ENCODE data around the gene TSPAN1. TPM values are rescaled to one million over a fixed set of nuclear protein-coding genes. Genes with fewer than 3 reads are reported as not detected.

Gene TSPAN1
- total and polyA plus RNA-seq, 2 experiments from 2014 or later: 32.1 to 69.5 TPM

DNA sequence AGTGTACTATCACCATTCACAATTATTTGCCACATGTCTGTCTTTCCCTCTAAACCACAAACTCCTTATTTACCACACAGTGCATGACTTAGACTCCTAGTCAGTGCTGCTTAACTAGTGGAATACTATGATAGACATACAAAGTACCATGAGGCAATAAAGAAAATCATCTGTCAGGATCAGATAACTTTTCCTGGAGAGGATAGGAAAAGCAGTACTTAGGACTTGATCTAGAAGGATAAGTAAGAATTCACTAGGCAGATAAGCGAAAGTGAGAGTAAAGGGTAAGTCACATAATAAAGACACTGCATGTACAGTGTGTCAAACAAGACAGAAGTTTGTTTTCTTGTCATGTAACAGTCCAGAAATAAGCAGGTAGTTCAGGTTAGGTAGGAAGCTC is 21.2 kb upstream of the TSPAN1 start:
- H3K4me1 ChIP-seq (ENCODE audit: insufficient read depth): no peaks in the 10 kb centered on the region
- no peak overlapping the region for H3K27ac ChIP-seq
- DNase-seq (ENCODE audit: low spot score): no peak
- WGBS (ENCODE audit: low lambda C conversion rate, missing lambda C conversion rate): 93% methylated on average over 1 of the region's 1 CpG
- H3K9me3 ChIP-seq (ENCODE audit: low read depth): no peaks in the 10 kb centered on the region
- H4K20me1 ChIP-seq (ENCODE audit: insufficient read depth, poor library complexity, severe bottlenecking): no peaks in the 10 kb centered on the region
- H3K4me2 ChIP-seq: no peak overlapping the region
- H3K36me3 ChIP-seq (replicated peaks; ENCODE audit: insufficient read depth, low read depth): no peaks in the 10 kb centered on the region
- no peaks in the 10 kb centered on the region for H3K9me2 ChIP-seq (replicated peaks; ENCODE audit: insufficient read depth)
- no peaks in the 10 kb centered on the region for H3K27me3 ChIP-seq
- H3K4me3 ChIP-seq: no peak overlapping the region
- no peak for TF ChIP-seq EZH2phosphoT487 (IDR thresholded peaks at IDR 0.05; ENCODE audit: low read depth, severe bottlenecking, unreplicated experiment)
- TF ChIP-seq, protein P1, sequence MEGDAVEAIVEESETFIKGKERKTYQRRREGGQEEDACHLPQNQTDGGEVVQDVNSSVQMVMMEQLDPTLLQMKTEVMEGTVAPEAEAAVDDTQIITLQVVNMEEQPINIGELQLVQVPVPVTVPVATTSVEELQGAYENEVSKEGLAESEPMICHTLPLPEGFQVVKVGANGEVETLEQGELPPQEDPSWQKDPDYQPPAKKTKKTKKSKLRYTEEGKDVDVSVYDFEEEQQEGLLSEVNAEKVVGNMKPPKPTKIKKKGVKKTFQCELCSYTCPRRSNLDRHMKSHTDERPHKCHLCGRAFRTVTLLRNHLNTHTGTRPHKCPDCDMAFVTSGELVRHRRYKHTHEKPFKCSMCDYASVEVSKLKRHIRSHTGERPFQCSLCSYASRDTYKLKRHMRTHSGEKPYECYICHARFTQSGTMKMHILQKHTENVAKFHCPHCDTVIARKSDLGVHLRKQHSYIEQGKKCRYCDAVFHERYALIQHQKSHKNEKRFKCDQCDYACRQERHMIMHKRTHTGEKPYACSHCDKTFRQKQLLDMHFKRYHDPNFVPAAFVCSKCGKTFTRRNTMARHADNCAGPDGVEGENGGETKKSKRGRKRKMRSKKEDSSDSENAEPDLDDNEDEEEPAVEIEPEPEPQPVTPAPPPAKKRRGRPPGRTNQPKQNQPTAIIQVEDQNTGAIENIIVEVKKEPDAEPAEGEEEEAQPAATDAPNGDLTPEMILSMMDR (IDR thresholded peaks at IDR 0.05; ENCODE audit: poor library complexity): no peak
- TF ChIP-seq EZH2 (IDR thresholded peaks at IDR 0.05; ENCODE audit: borderline replicate concordance): no peak
- no peaks in the 10 kb centered on the region for H3K79me2 ChIP-seq
- H2AFZ ChIP-seq: no peak overlapping the region

GRCh38 chr1:46157916-46158311 is 17.0 kb upstream of the TSPAN1 start:
- Histone ChIP-seq H3K27ac (no peak overlapping the region), H3K79me2 (no peaks in the 10 kb centered on the region), H3K9me3 (ENCODE audit: low read depth) (no peaks in the 10 kb centered on the region), H4K20me1 (ENCODE audit: insufficient read depth, poor library complexity, severe bottlenecking) (no peaks in the 10 kb centered on the region), H2AFZ (no peak overlapping the region), H3K9me2 (replicated peaks; ENCODE audit: insufficient read depth) (no peaks in the 10 kb centered on the region), H3K4me2 (no peak overlapping the region), H3K36me3 (replicated peaks; ENCODE audit: insufficient read depth, low read depth) (no peaks in the 10 kb centered on the region), H3K27me3 (no peaks in the 10 kb centered on the region), H3K4me3 (no peak overlapping the region), H3K4me1 (ENCODE audit: insufficient read depth) (no peaks in the 10 kb centered on the region)
- WGBS (ENCODE audit: low lambda C conversion rate, missing lambda C conversion rate): 81% methylated on average over 1 of the region's 1 CpG
- TF ChIP-seq EZH2phosphoT487 (IDR thresholded peaks at IDR 0.05; ENCODE audit: low read depth, severe bottlenecking, unreplicated experiment) (no peak), EZH2 (IDR thresholded peaks at IDR 0.05; ENCODE audit: borderline replicate concordance) (no peak)
- TF ChIP-seq, protein P1 (IDR thresholded peaks at IDR 0.05; ENCODE audit: poor library complexity): no peak
- DNase-seq (ENCODE audit: low spot score): no peak

- H3K4me3 ChIP-seq: no peak overlapping the region
- no peaks in the 10 kb centered on the region for H3K9me2 ChIP-seq (replicated peaks; ENCODE audit: insufficient read depth)
- no peaks in the 10 kb centered on the region for H3K9me3 ChIP-seq (ENCODE audit: low read depth)
- no peaks in the 10 kb centered on the region for H3K4me1 ChIP-seq (ENCODE audit: insufficient read depth)
- TF ChIP-seq, protein P1 (IDR thresholded peaks at IDR 0.05; ENCODE audit: poor library complexity): no peak
- TF ChIP-seq EZH2phosphoT487 (IDR thresholded peaks at IDR 0.05; ENCODE audit: low read depth, severe bottlenecking, unreplicated experiment) (no peak), EZH2 (IDR thresholded peaks at IDR 0.05; ENCODE audit: borderline replicate concordance) (no peak)
- 83% methylated on average over 13 of the region's 13 CpGs for whole genome bisulfite sequencing (ENCODE audit: low lambda C conversion rate, missing lambda C conversion rate)
- no peak overlapping the region for H3K27ac ChIP-seq
- DNase-seq (ENCODE audit: low spot score): no peak
- no peaks in the 10 kb centered on the region for H3K27me3 ChIP-seq
- H3K79me2 ChIP-seq: no peaks in the 10 kb centered on the region
- no peak overlapping the region for H3K4me2 ChIP-seq
- no peak overlapping the region for H2AFZ ChIP-seq
- H3K36me3 ChIP-seq (replicated peaks; ENCODE audit: insufficient read depth, low read depth): no peaks in the 10 kb centered on the region
- H4K20me1 ChIP-seq (ENCODE audit: insufficient read depth, poor library complexity, severe bottlenecking): no peaks in the 10 kb centered on the region
These were observed 16.3 kb upstream of the TSPAN1 start for GRCh38 chr1:46158312-46159281.
